RWPE1 (cell line): ENCODE results near the gene DLX3.
A peak's percentile ranks its signal among the peaks of the same experiment; 100 is the strongest.

Experiments used
- CTCF ChIA-PET: fragments of 350-600 bp; sonication (Branson Sonifier 250); formaldehyde crosslinking; extraction: SDS; loops from one replicate; lab custom pipeline; 2021; lab: Yijun Ruan, JAX
- POLR2A ChIA-PET: fragments of 400-600 bp; formaldehyde crosslinking; extraction: SDS; loops from one replicate; lab custom pipeline; 2020; ENCODE audit warnings: antibody characterized with exemption; ENCODE audit not compliant: low non-redundant PET; lab: Yijun Ruan, JAX
- DNase-seq: peaks from one replicate; pipeline ENCODE4 v3.0.0; 2012; ENCODE audit warnings: low spot score
- H3K27ac ChIP-seq: fragments of 450-650 bp; 2 replicates; pipeline ENCODE4 v1.5.1; 2017
- CTCF ChIP-seq: fragments of 450-650 bp; conservative IDR thresholded peaks from 2 replicates; pipeline ENCODE4 v1.5.1; 2017; ENCODE audit warnings: low read depth, mild to moderate bottlenecking

DLX3 gene

GRCh38 chr17:49952912-49953497 is 42.0 kb downstream of the DLX3 start:
- POLR2A ChIA-PET = interaction anchor here (0.8 kb wide), 1 partner anchor 42 kb away, joined by 4 read pairs; the partner anchor contains the start of gene DLX3
- CTCF ChIA-PET = interaction anchor here (0.6 to 4.3 kb wide), 25 partner anchors 9 to 103 kb away, joined by 3 to 58 read pairs (median 5); partner anchors contain the start of gene DLX3
- H3K27ac ChIP-seq = no peak overlapping the region
- no peak for TF ChIP-seq CTCF
- DNase-seq = no peak

- peak; percentile 84 for DNase-seq
- CTCF ChIA-PET = interaction anchor here (0.5 to 4.3 kb wide), 31 partner anchors 8 to 812 kb away, joined by 3 to 58 read pairs (median 4); partner anchors contain the start of gene DLX3
- no peak overlapping the region for H3K27ac ChIP-seq
- peak; percentile 97 for TF ChIP-seq CTCF
- POLR2A ChIA-PET = interaction anchor here (0.8 kb wide), 1 partner anchor 42 kb away, joined by 4 read pairs; the partner anchor contains the start of gene DLX3
Measured at GRCh38 chr17:49952209-49952911, 42.7 kb downstream of the DLX3 start.

- ChIA-PET CTCF (interaction anchor here (0.6 to 4.3 kb wide), 14 partner anchors 10 to 1264 kb away, joined by 3 to 58 read pairs (median 6); partner anchors contain the start of gene DLX3), POLR2A (no interaction called here)
- DNase-seq = no peak
- TF ChIP-seq CTCF = no peak
- no peak overlapping the region for H3K27ac ChIP-seq
Measured at GRCh38 chr17:49951362-49952082, 43.5 kb downstream of the DLX3 start.

GRCh38 chr17:49949634-49950033 is 45.4 kb downstream of the DLX3 start:
- POLR2A ChIA-PET = no interaction called here
- CTCF ChIA-PET = interaction anchor here (1.1 kb wide), 1 partner anchor 47 kb away, joined by 3 read pairs; no protein-coding TSS in a partner anchor
- DNase-seq = no peak
- H3K27ac ChIP-seq = no peak overlapping the region
- TF ChIP-seq CTCF = no peak

- no peak for DNase-seq
- CTCF ChIA-PET = interaction anchor here (0.6 kb wide), 1 partner anchor 37 kb away, joined by 4 read pairs; no protein-coding TSS in a partner anchor
- POLR2A ChIA-PET = no interaction called here
- H3K27ac ChIP-seq = no peak overlapping the region
- no peak for TF ChIP-seq CTCF
Measured at GRCh38 chr17:49946964-49947584, 48.0 kb downstream of the DLX3 start.
